Esophagus squamous epithelium (tissue), 4 donors: ENCODE data around the gene THRSP.
"Not testable (repeated sequence)": the region's sequence is repeated elsewhere in the genome, so short reads cannot be mapped to it uniquely, and the experiment has no call there.

Source experiments
- CTCF ChIP-seq, 6 experiments: fragments of 450-650 bp in 4 of 6; fragments of 200-600 bp in 2 of 6; sonication (generic) in 2 of 6; IDR thresholded peaks; one replicate each; pipeline ENCODE4 v1.5.1; 2016 to 2019; ENCODE audit warnings: antibody characterized with exemption in 6 of 6, mild to moderate bottlenecking in 4 of 6, moderate library complexity in 4 of 6
- POLR2A ChIP-seq, 4 donors: fragments of 450-650 bp; IDR thresholded peaks; one replicate each; pipeline ENCODE4 v1.6.1; 2017; ENCODE audit warnings: antibody characterized with exemption in 4 of 4, mild to moderate bottlenecking in 4 of 4, moderate library complexity in 3 of 4

GRCh38 chr11:78084506-78084905 lies 20.8 kb downstream of the THRSP start:
- not testable (repeated sequence) for TF ChIP-seq CTCF, POLR2A (IDR thresholded peaks at IDR 0.05)
